GM18517 (cell line): ENCODE measurements around the gene DCN.
"Not testable (repeated sequence)": the region's sequence is repeated elsewhere in the genome, so short reads cannot be mapped to it uniquely, and the experiment has no call there.

Source experiments
- ATAC-seq: cut with Tn5 transposase; IDR thresholded peaks from one replicate; pipeline ENCODE4 v1.9.1; 2021; ENCODE audit warnings: mild to moderate bottlenecking, moderate library complexity; ENCODE audit not compliant: unreplicated experiment

DCN gene, protein sequence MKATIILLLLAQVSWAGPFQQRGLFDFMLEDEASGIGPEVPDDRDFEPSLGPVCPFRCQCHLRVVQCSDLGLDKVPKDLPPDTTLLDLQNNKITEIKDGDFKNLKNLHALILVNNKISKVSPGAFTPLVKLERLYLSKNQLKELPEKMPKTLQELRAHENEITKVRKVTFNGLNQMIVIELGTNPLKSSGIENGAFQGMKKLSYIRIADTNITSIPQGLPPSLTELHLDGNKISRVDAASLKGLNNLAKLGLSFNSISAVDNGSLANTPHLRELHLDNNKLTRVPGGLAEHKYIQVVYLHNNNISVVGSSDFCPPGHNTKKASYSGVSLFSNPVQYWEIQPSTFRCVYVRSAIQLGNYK

DNA sequence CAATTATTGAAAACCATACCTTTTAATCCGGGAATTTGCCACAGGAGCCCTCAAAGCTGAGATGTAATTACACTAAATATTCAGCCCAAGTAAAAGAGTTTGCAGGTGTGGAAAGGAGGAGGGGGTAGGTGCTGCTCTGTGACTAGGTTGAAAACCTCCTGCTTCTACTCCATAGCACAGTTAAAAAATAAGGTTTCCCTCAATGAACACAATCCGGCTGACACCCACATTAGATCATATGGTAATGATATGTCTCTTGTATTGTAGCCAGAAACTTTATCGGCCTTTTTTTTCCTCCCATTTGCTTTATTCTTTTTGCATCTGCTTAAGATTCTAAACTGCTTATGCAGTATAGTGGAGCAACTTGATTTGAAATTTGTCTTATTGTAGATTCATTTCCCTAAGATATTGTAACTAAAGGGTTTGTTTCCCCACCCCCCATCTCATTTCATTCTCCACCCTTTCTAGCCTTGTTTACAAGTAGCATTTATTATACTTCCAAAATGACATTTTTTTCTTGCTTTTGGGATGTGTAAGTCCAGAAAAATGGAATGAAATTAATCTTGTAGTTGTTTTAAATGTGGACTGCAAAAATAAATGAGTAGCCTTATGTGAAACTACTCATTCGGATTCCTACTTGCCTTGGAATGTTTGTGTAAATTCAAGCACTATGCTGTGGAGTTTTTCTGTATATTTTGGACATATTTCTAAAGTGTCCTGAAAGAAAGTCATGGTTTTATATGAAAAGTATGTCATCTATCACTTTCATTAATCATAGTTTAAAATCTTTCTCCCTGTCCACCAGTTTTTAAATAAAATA is at the start of gene DCN:
Gene DCN, minus strand, starts transcription at position 182 of the 820 bp plus-strand sequence. CDS start 4,265 bp downstream, outside the sequence.
- no peak for ATAC-seq

DNA sequence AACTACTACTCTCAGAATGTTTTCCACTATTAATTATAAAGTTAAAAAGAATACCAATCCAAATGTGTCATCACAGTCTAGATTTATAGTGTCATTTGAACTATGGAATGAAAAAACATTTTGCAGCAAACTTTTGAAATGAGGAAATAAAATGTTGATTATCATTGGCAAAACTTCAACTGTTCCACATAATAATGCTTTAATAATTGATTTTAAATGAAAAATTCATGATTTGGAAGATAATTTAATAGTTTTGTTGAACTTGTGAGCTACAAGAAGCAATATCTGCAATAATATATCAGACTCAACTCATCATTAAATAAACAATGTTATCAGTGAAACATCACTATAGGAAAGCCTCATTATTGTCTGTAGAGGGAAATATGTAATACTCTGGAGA is 48.2 kb upstream of the DCN start:
- no peak for ATAC-seq

DNA sequence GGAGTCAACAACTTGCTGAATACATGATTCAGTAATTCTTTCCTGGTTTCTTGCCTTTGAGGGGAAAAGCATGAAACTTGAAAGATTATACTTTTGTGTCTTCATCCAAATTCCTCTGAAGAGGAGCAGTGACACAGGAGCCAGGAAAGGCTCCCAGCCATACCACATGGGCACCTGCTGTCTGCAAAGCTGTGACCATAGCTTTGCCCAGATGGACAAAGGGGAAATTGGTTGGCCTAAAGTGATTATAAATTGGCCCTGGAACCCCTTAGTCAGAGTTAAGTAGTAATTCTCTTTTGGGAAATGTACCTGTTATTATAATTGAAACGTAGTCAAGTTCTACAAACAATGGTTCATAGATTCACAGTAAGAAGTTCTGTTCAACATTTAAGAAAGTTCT is 44.3 kb upstream of the DCN start:
- no peak for ATAC-seq

DNA sequence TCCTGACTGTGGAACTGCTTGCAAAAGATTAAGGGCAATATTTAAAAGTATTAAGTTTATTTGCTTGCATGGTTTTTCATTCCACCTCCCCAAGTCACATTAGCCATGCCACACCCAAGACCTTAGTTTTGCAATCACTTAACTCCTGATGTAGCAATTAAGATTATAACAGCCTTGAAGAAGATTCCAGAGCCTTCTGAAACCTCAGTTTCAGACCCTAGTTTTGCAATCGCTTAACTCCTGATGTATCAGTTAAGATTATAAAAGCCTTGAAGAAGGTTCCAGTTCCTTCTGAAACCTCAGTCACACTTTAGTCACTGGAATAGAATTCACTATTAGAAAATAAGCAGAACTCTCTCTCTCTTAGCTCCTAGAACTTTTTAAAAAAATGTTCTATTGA is 42.7 kb upstream of the DCN start:
- no peak for ATAC-seq

DNA sequence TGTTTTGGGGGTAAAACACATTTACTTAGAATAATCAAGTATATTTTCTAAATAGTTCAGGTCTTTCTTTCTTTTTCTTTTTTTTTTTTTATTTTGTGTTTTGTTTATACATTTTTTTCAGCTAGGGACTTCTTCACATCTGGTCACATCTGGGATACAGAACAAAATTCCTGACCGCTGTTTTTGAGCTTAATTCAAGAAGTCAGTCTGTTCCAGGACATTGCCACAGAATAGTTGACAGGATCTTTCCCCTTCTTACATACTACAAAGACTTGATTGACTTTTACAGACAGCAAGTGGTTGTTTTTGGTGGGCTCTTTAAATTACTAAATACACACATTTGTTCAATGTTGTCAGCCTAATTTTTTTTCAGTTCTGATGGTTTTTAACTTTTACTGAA is 41.8 kb upstream of the DCN start:
- no peak for ATAC-seq

DNA sequence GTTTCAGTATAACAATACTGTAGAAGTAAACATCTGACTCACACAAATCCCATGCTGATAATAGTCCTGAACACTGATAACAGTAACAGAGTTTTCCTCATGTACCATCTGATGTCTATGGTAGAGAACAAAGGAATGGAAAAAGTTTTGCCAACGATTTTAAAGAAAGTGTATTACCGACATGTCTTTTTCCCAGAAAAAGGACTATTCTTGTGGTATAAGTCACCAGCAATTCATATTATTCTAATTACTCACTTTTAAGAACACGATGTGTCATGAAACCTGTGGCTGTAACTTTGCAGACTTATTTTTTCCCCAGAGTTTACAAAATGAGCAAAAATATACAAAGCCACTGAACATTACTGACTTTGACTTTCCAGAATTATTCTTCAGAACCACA is 40.1 kb upstream of the DCN start:
- ATAC-seq: no peak

DNA sequence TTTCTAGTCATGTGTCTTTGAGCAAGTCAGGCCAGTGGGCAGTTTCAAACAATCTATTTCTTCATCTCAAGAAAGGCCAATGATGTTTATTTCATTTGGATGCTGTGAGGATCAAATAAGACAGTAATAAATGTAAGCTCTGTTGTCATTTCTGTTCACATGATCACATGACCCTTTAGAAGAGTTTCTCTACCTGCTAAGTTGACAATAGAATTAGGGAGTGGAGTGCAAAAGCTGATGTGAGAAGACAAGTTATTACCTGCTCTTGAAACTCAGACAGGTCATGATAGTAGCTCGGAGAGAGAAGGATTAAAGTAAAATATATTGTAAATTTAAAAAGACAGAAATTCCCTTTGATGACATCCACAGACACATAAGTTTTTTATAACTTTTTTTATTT is 37.3 kb upstream of the DCN start:
- ATAC-seq: no peak

DNA sequence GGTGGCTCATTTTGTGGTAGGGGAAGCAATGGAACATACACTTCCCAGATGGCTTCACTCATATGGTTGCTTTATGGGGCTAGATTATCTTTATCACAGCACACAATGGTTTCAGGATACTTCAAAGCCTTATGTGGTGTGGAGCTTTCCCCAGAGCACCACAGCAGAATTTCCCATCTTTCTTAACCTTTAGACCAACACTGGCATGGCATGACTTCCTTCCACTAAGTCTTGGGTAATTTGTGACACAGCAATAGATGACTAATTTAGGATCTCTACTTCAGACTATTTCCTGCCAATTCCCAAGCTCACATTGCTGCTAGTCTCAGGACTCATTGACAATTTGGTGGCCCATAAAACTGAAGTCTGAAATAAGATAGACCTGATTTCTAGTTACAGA is 36.9 kb upstream of the DCN start:
- ATAC-seq: no peak

DNA sequence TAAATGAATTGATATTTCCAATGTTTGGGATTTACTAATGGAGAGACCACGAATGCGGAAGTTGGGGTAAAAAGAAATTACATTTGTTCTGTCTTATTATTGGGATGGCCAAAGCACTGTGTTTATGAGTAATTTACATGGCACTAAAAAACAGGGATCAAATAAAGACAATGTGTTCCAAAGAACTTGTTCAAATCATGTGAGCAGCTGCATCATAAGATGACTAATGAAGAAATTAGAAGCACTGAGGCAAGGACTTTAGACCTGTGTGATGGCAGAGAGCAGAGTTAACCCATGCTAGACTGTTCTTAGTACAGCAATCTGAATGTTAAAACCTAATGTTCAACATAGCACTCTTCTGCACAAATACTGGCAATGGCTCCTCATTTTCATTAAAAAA is 34.3 kb upstream of the DCN start:
- ATAC-seq: no peak

DNA sequence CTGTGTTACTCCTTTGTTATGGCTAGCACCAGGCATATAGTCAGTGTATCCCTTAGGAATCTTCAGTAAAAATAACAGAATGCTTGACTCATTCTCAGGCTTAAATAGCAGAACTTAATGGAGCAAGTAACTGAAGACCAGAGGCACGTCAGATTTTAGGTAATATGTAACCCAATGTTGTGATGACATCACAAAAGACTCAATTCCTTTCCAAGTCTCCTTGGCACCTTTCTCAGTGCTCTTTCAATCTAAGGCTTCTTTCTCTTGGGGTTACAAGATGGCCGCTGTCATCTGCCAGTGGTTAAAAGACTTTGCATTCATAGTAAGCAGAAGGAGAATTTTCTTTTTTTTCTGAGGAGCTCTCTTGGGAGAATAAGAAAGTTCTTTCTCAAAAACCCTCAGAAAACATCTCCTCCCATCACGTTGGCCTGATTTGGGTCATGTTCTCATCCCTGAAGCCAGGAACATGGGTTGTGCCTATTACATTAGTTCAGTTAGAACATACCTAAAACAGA is 33.4 kb upstream of the DCN start:
- ATAC-seq: no peak

DNA sequence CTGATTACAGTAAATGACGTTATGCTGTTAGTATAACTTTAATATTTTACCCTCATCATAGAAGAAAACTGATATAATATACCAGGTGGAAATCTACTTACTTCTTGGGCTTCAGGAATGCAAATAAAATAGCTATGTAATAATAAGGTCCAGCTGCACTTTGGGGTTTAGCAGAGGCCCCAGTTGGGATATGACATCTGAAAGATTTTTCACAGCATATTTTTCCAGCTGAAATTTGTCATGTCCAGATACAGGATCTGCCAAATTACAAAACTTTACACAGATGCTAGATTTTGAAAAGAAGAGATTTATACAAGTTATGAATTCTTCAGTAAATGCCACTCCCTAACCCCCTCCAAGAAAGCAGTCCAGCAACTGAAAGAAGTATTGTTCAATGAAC is 29.2 kb upstream of the DCN start:
- ATAC-seq: no peak

DNA sequence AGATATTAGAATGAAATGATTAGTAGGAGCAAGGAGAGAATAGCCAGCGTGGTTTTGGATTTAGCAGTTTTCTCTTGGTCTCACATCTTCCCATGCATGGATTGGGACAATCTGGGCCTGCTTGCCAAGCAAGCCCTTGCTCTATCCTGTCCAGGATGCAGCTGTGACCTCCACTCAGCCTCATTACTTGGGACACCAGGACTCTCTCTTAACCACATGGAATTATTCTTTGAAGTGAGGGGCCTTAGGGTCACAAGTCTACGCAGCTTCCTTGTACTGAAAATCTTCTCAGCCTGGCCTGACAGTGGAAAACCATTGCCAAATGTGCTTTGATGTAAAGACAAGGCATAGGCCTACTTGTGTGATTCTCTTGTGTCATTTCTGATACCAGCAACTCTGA is 28.0 kb upstream of the DCN start:
- no peak for ATAC-seq

DNA sequence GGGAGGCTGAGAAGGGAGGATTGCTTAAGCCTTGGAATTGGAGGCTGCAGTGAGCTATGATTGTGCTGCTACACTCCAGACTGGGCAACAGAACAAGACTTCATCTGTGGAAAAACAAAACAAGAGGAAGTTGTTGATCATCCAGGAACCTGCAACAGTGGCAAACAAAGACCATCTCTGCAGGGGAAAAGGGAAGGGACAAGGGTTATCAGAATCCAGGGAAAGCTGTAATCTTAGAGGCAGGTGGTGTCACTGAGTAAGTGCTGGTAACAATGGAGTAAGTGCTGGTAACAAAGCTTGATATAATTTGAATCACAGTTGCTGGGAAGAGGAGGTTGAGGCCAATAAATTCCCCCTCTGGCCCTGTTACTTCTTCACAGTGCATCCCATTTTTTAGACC is 27.5 kb upstream of the DCN start:
- no peak for ATAC-seq

DNA sequence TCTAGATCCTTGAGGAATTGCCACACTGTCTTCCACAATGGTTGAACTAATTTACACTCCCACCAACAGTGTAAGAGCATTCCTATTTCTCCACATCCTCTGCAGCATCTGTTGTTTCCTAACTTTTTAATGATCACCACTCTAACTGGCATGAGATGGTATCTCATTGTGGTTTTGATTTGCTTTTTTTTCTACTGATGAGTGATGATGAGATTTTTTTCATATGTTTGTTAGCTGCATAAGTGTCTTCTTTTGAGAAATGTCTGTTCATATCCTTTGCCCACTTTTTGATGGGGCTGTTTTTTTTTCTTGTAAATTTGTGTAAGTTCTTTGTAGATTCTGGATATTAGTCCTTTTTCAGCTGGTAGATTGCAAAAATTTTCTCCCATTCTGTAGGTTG is 24.7 kb upstream of the DCN start:
- ATAC-seq: not testable (repeated sequence)

DNA sequence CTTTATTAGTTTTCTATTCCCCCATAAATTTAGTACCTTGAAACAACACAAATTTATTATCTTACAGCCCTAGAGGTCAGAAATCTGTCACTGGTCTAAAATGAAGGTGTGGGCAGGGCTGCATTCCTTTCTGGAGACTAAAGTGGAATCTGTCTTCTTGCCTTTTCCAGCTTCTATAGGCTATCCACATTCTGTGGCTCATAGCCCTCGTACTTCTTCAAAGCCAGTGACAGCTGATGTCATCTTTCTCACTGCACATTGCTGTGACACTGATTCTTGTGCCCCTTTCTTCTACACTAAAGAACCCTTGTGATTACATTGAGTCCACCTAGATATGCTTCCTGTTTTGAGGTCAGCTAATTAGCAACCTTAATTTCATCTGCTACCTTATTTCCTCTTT is 23.2 kb upstream of the DCN start:
- no peak for ATAC-seq

DNA sequence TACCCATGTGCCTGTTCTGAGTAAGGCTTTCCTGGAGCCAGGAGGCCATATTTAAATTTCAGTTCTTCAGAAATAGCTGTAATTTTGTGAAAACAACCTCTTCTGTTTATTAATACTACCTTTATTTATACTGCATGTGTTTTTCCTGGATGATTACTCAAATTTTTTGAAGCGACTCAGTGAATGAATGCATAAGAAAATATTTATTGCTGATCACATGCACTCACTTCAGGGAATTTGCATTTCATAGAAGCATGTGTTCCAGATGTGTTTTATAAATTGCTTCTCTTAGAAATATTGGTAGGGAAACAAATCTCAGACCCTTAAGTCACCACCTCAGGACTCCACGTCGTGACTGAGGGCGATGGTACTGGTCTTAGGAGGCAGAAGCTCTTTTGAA is 21.8 kb upstream of the DCN start:
- ATAC-seq: no peak

DNA sequence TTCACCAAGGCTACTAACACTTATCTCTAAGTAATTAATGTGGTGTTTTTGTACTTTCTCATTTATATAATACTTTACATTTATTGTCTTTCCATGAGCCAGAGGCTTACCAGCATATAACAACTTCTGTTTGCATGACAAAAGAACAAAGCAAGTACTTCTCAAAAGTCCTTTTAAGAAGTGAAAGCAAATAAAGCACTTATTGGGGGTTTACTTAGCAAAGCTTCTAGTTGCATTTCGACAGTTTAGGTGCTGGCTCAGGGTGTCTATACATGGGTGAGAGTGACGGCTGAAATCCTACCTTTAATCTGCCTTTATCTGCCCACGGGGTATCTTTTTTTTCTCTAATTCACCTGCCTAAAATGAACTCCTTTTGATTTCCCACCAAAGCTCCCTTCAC is 21.0 kb upstream of the DCN start:
- ATAC-seq: no peak

DNA sequence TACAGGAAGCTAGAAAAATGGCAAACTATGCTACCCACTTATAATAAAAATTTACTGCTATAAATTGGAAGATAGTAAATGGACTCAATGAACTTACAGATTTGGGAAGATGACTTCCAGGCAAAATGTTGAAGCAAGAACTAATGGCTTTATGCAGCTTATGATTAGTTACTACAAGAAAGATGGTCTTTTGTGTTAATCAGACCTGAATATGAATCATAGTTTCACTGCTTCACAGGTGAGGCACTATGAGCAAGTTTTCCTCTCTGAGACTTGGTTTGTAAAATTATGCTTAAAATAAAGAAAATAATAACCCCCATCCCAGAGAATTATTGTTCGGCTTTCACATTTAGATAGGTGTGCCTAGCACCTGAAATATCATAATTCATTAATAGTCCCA is 19.8 kb upstream of the DCN start:
- no peak for ATAC-seq

DNA sequence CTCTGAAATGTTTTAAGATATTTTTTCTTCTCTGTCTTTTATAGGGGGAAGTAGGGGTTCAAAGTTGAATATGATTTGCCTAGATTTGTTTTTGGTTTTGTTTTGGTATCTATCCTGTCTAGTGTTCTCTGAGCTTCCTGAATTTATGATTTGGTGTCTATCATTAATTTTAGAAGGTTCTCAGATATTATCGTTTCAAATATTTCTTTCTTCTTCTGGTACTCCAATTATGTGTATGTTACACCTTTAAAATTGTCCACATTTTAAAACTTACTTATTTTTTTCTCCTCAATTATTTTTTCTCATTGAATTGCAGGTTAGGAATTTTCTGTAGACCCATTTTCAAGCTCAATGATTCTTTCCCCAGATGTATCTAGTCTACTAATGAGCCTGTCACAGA is 13.8 kb upstream of the DCN start:
- no peak for ATAC-seq

DNA sequence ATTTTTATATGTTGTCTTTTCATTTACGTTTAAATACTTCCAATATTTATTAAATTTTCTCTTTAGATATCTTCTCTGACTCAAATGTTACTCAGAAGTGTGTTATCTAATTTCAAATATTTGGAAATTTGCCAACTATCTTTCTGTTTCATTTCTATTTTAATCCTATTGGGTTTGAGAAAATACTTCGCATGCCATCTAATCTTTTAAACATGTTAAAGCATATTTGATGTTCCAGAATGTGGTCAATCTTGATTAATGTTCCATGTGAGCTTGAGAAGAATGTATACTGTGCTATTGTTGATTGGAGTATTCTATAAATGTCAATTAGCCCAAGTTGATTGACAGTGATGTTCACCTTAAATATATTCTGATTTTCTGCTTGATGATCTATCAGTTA is 11.9 kb upstream of the DCN start:
- no peak for ATAC-seq

DNA sequence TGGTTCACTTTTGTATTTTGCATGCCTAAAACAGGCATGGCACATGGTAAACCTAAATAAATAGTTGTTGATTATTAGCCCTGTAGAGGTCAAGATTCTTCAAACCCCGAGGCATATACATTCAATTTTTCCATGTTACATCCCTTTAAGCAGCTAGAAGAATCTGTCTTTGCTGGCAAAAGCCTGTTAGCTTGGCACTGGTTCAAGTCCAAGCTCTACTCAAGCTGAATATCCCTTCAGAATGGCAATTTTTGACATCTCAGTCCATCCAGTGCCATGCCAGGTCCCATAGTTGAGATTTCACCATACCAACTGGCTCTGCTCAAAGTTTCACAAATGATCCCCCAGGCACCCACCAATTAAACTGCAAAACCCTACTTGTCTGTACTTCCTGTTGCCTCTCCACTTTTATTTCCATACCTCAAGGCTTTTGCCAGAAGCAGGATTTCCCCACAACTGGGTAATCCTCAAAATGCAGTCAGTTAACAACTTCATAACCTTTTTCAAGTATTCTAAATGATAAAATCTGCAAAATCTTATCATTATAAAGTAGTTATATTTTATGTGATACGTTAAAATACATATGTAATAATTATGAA is 9.0 kb upstream of the DCN start:
- no peak for ATAC-seq

DNA sequence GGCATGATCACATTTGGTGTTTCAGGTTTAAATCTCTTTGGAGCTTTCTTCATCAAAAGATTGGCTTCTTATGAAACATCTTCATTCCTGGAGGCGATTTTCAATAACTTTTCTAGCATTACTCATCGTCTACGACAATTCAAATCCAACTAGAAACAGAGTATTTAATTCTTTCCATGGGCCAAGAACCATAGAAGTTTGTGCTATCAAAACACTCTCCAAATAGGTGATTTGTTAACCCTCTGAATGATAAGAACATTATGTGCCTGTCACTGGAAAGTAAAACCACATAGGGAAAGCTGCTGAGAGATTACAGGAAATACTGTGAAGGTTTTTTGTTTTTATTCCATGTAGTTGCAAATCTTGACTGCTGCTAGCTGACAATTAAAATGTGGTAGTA is 6.9 kb upstream of the DCN start:
- no peak for ATAC-seq
